HFFc6 (cell line): ENCODE data around the gene NHEJ1. TPM values are rescaled to one million over a fixed set of nuclear protein-coding genes. Genes with fewer than 3 reads are reported as not detected.

Experiments
- DNase-seq: peaks from one replicate; pipeline ENCODE4 v3.0.0-alpha.2; 2018
- H3K27ac Mint-ChIP-seq: 2 replicates; pipeline ENCODE4 v1.8.0; 2020; ENCODE audit warnings: mild to moderate bottlenecking, mixed read lengths
- H3K27me3 Mint-ChIP-seq: 2 replicates; pipeline ENCODE4 v1.8.0; 2021; ENCODE audit warnings: mild to moderate bottlenecking, moderate library complexity, mixed read lengths; ENCODE audit not compliant: insufficient read depth
- H3K36me3 Mint-ChIP-seq: 2 replicates; pipeline ENCODE4 v1.8.0; 2021; ENCODE audit warnings: low read depth, mixed read lengths
- H3K4me1 Mint-ChIP-seq: 2 replicates; pipeline ENCODE4 v1.8.0; 2020; ENCODE audit warnings: low read depth, mixed read lengths
- H3K4me3 Mint-ChIP-seq: 2 replicates; pipeline ENCODE4 v1.8.0; 2020; ENCODE audit warnings: mild to moderate bottlenecking, moderate library complexity, mixed read lengths
- H3K9me3 Mint-ChIP-seq: 2 replicates; pipeline ENCODE4 v1.8.0; 2020; ENCODE audit warnings: mild to moderate bottlenecking, mixed read lengths
- total RNA-seq, 6 experiments: library from RNA; stranded (reverse); fragmentation: NEBNext Ultra II Directional; extraction: Animal tissue kit (Norgen Biotek cat#: 25700); gene quantifications; 2 replicates in 1 of 6; 3 replicates in 5 of 6; pipeline ENCODE4 v1.2.3, GENCODE V29; 2021
- TF ChIP-seq, protein P1 (sequence below): fragments of 200-600 bp; sonication (generic); IDR thresholded peaks from 2 replicates; pipeline ENCODE4 v1.5.0; 2021; ENCODE audit warnings: antibody characterized with exemption, mild to moderate bottlenecking

The NHEJ1 gene
- total RNA-seq, 6 experiments from 2014 or later, result 12.0 to 16.6 (median 14.1) TPM

GRCh38 chr2:219175486-219175885 is 14.9 kb upstream of the NHEJ1 start:
- TF ChIP-seq, protein P1, sequence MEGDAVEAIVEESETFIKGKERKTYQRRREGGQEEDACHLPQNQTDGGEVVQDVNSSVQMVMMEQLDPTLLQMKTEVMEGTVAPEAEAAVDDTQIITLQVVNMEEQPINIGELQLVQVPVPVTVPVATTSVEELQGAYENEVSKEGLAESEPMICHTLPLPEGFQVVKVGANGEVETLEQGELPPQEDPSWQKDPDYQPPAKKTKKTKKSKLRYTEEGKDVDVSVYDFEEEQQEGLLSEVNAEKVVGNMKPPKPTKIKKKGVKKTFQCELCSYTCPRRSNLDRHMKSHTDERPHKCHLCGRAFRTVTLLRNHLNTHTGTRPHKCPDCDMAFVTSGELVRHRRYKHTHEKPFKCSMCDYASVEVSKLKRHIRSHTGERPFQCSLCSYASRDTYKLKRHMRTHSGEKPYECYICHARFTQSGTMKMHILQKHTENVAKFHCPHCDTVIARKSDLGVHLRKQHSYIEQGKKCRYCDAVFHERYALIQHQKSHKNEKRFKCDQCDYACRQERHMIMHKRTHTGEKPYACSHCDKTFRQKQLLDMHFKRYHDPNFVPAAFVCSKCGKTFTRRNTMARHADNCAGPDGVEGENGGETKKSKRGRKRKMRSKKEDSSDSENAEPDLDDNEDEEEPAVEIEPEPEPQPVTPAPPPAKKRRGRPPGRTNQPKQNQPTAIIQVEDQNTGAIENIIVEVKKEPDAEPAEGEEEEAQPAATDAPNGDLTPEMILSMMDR, result no peak
- Mint-ChIP-seq H3K9me3 (no peaks in the 10 kb centered on the region), H3K36me3 (peaks cover 22% of the 10 kb centered on the region), H3K4me1 (peaks cover 48% of the 10 kb centered on the region), H3K27me3 (peaks cover 2% of the 10 kb centered on the region), H3K27ac (no peak overlapping the region), H3K4me3 (peak overlapping the region; percentile 94)
- DNase-seq, result no peak

DNA sequence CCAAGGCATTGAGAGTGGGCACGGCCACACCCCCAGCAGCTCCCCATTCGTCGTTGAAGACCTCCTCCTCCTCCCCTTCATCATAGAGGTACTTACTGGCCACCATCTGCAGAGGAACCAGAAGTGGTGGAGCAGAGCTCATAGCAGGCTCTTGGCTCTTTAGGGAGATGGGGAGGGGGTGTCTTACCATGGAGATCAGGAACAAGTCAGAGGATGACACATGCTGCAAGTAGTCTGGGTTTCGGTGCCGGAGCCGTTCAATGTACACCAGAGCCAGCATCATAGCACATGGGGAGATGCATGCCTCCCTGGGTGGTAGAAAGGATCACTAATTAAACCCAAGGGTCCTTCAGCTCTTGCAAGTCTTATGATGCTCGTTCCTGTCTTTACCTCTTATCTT is 14.2 kb upstream of the NHEJ1 start:
- no peak for DNase-seq
- H3K4me3 Mint-ChIP-seq, result no peak overlapping the region
- TF ChIP-seq, protein P1, result no peak
- H3K9me3 Mint-ChIP-seq, result no peaks in the 10 kb centered on the region
- H3K4me1 Mint-ChIP-seq, result peaks cover 48% of the 10 kb centered on the region
- peaks cover 20% of the 10 kb centered on the region for H3K36me3 Mint-ChIP-seq
- no peak overlapping the region for H3K27ac Mint-ChIP-seq
- H3K27me3 Mint-ChIP-seq, result peaks cover 2% of the 10 kb centered on the region

GRCh38 chr2:219174146-219174545 is 13.5 kb upstream of the NHEJ1 start:
- Mint-ChIP-seq H3K27me3 (peaks cover 2% of the 10 kb centered on the region), H3K9me3 (no peaks in the 10 kb centered on the region), H3K4me3 (no peak overlapping the region), H3K36me3 (peaks cover 18% of the 10 kb centered on the region), H3K27ac (no peak overlapping the region), H3K4me1 (peaks cover 44% of the 10 kb centered on the region)
- no peak for DNase-seq
- TF ChIP-seq, protein P1, result no peak

GRCh38 chr2:219173176-219173575 is 12.6 kb upstream of the NHEJ1 start:
- Mint-ChIP-seq H3K36me3 (peaks cover 15% of the 10 kb centered on the region), H3K4me3 (no peak overlapping the region), H3K4me1 (peaks cover 41% of the 10 kb centered on the region), H3K27ac (no peak overlapping the region), H3K27me3 (no peaks in the 10 kb centered on the region; the same call in none of the 2 replicates), H3K9me3 (no peaks in the 10 kb centered on the region)
- TF ChIP-seq, protein P1, result no peak
- no peak for DNase-seq

- no peaks in the 10 kb centered on the region for H3K9me3 Mint-ChIP-seq
- peaks cover 38% of the 10 kb centered on the region for H3K4me1 Mint-ChIP-seq
- peaks cover 15% of the 10 kb centered on the region for H3K36me3 Mint-ChIP-seq
- peak overlapping the region; percentile 29; the same call in 1 of the 2 replicates for H3K27ac Mint-ChIP-seq
- H3K27me3 Mint-ChIP-seq, result no peaks in the 10 kb centered on the region; the same call in none of the 2 replicates
- TF ChIP-seq, protein P1, result no peak
- no peak for DNase-seq
- H3K4me3 Mint-ChIP-seq, result no peak overlapping the region
These were observed 11.9 kb upstream of the NHEJ1 start for GRCh38 chr2:219172231-219173154.
